MM.1S (cell line): ENCODE results near the gene UQCC5.

Source experiments
- DNase-seq: peaks from one replicate; pipeline ENCODE4 v3.0.0-alpha.2; 2015
- H2AFZ ChIP-seq: fragments of 300-600 bp; sonication (generic); 2 replicates; pipeline ENCODE4 v1.6.0; 2016; ENCODE audit warnings: antibody characterized with exemption, low read length
- H3F3A ChIP-seq: fragments of 300-600 bp; sonication (generic); 2 replicates; pipeline ENCODE4 v1.6.1; 2016; ENCODE audit warnings: mild to moderate bottlenecking, antibody characterized with exemption, low read length, moderate library complexity, mixed read lengths; ENCODE audit not compliant: insufficient read depth
- H3K27ac ChIP-seq: fragments of 300-600 bp; sonication (generic); 2 replicates; pipeline ENCODE4 v1.5.1; 2016; ENCODE audit warnings: mild to moderate bottlenecking, low read length
- H3K27me3 ChIP-seq: fragments of 300-600 bp; sonication (generic); replicated peaks from 2 replicates; pipeline ENCODE4 v1.6.0; 2016; ENCODE audit warnings: low read length; ENCODE audit not compliant: insufficient read depth
- H3K36me3 ChIP-seq: fragments of 300-600 bp; sonication (generic); replicated peaks from 2 replicates; pipeline ENCODE4 v1.6.1; 2016; ENCODE audit warnings: mild to moderate bottlenecking, low read length, mixed read lengths; ENCODE audit not compliant: insufficient read depth
- H3K4me1 ChIP-seq: fragments of 300-600 bp; sonication (generic); 2 replicates; pipeline ENCODE4 v1.6.1; 2016; ENCODE audit warnings: low read length, mixed read lengths
- H3K4me2 ChIP-seq: fragments of 300-600 bp; sonication (generic); 2 replicates; pipeline ENCODE4 v1.6.0; 2016; ENCODE audit warnings: low read depth, low read length
- H3K4me3 ChIP-seq: fragments of 300-600 bp; sonication (generic); 2 replicates; pipeline ENCODE4 v1.5.1; 2016; ENCODE audit warnings: low read length, mixed read lengths
- H3K79me2 ChIP-seq: fragments of 300-600 bp; sonication (generic); 2 replicates; pipeline ENCODE4 v1.6.1; 2016; ENCODE audit warnings: mixed run types, low read length, mixed read lengths
- H3K9ac ChIP-seq: fragments of 300-600 bp; sonication (generic); 2 replicates; pipeline ENCODE4 v1.6.1; 2016; ENCODE audit warnings: low read length, mixed read lengths
- H3K9me2 ChIP-seq: fragments of 300-600 bp; sonication (generic); replicated peaks from 2 replicates; pipeline ENCODE4 v1.6.1; 2016; ENCODE audit warnings: mild to moderate bottlenecking, low read length, mixed read lengths; ENCODE audit not compliant: insufficient read depth
- H3K9me3 ChIP-seq: fragments of 300-600 bp; sonication (generic); replicated peaks from 2 replicates; pipeline ENCODE4 v1.6.1; 2016; ENCODE audit warnings: mild to moderate bottlenecking, low read length, mixed read lengths; ENCODE audit not compliant: insufficient read depth
- H4K20me1 ChIP-seq: fragments of 300-600 bp; sonication (generic); 2 replicates; pipeline ENCODE4 v1.6.1; 2016; ENCODE audit warnings: mild to moderate bottlenecking, low read length, moderate library complexity, mixed read lengths; ENCODE audit not compliant: insufficient read depth
- EZH2 ChIP-seq: fragments of 300-600 bp; sonication (generic); optimal IDR thresholded peaks from 2 replicates; pipeline ENCODE3; 2017; ENCODE audit warnings: low read depth, mild to moderate bottlenecking, antibody characterized with exemption, low read length, mixed read lengths
- EZH2phosphoT487 ChIP-seq: fragments of 300-600 bp; sonication (generic); IDR thresholded peaks from 2 replicates; pipeline ENCODE4 v1.6.1; 2018; ENCODE audit warnings: antibody characterized with exemption, low read length
- TF ChIP-seq, protein P1 (sequence below): fragments of 300-600 bp; sonication (generic); IDR thresholded peaks from 2 replicates; pipeline ENCODE4 v1.5.1; 2016; ENCODE audit warnings: antibody characterized with exemption, low read length, mixed read lengths

Gene UQCC5

GRCh38 chr3:52516509-52517195, 19.8 kb upstream of the UQCC5 start:
- no peaks in the 10 kb centered on the region for H3K9me2 ChIP-seq
- no peak overlapping the region for H3K9ac ChIP-seq
- H2AFZ ChIP-seq, result no peak overlapping the region
- H3F3A ChIP-seq, result no peaks in the 10 kb centered on the region
- no peaks in the 10 kb centered on the region for H3K36me3 ChIP-seq
- H3K9me3 ChIP-seq, result no peaks in the 10 kb centered on the region
- H3K4me2 ChIP-seq, result no peak overlapping the region
- H3K27ac ChIP-seq, result no peak overlapping the region
- H3K4me1 ChIP-seq, result no peaks in the 10 kb centered on the region
- no peak overlapping the region for H3K4me3 ChIP-seq
- no peaks in the 10 kb centered on the region for H3K79me2 ChIP-seq
- no peak for DNase-seq
- H4K20me1 ChIP-seq, result no peaks in the 10 kb centered on the region
- H3K27me3 ChIP-seq, result peaks cover 39% of the 10 kb centered on the region
- TF ChIP-seq EZH2phosphoT487 (no peak), EZH2 (no peak)
- TF ChIP-seq, protein P1, sequence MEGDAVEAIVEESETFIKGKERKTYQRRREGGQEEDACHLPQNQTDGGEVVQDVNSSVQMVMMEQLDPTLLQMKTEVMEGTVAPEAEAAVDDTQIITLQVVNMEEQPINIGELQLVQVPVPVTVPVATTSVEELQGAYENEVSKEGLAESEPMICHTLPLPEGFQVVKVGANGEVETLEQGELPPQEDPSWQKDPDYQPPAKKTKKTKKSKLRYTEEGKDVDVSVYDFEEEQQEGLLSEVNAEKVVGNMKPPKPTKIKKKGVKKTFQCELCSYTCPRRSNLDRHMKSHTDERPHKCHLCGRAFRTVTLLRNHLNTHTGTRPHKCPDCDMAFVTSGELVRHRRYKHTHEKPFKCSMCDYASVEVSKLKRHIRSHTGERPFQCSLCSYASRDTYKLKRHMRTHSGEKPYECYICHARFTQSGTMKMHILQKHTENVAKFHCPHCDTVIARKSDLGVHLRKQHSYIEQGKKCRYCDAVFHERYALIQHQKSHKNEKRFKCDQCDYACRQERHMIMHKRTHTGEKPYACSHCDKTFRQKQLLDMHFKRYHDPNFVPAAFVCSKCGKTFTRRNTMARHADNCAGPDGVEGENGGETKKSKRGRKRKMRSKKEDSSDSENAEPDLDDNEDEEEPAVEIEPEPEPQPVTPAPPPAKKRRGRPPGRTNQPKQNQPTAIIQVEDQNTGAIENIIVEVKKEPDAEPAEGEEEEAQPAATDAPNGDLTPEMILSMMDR, result no peak

GRCh38 chr3:52517796-52518722, 18.3 kb upstream of the UQCC5 start:
- no peak overlapping the region for H3K9ac ChIP-seq
- H4K20me1 ChIP-seq, result no peaks in the 10 kb centered on the region
- H3F3A ChIP-seq, result no peaks in the 10 kb centered on the region
- no peaks in the 10 kb centered on the region for H3K9me3 ChIP-seq
- H3K79me2 ChIP-seq, result no peaks in the 10 kb centered on the region
- no peak overlapping the region for H3K27ac ChIP-seq
- peaks cover 32% of the 10 kb centered on the region for H3K27me3 ChIP-seq
- H3K4me2 ChIP-seq, result no peak overlapping the region
- DNase-seq, result no peak
- H3K9me2 ChIP-seq, result no peaks in the 10 kb centered on the region
- H3K4me3 ChIP-seq, result no peak overlapping the region
- H3K4me1 ChIP-seq, result no peaks in the 10 kb centered on the region
- TF ChIP-seq, protein P1, result no peak
- TF ChIP-seq EZH2, result no peak
- TF ChIP-seq EZH2phosphoT487, result no peak
- H2AFZ ChIP-seq, result no peak overlapping the region
- no peaks in the 10 kb centered on the region for H3K36me3 ChIP-seq

GRCh38 chr3:52518723-52519444, 17.5 kb upstream of the UQCC5 start:
- Histone ChIP-seq H3K4me2 (no peak overlapping the region), H3K27me3 (peaks cover 24% of the 10 kb centered on the region), H3K4me1 (no peaks in the 10 kb centered on the region), H3K27ac (no peak overlapping the region), H3F3A (no peaks in the 10 kb centered on the region), H3K9ac (no peak overlapping the region), H3K79me2 (no peaks in the 10 kb centered on the region), H4K20me1 (no peaks in the 10 kb centered on the region), H3K9me2 (no peaks in the 10 kb centered on the region), H2AFZ (no peak overlapping the region), H3K4me3 (no peak overlapping the region), H3K9me3 (no peaks in the 10 kb centered on the region), H3K36me3 (no peaks in the 10 kb centered on the region)
- no peak for DNase-seq
- TF ChIP-seq, protein P1, result no peak
- no peak for TF ChIP-seq EZH2
- no peak for TF ChIP-seq EZH2phosphoT487
